Activated naive CD4-positive, alpha-beta T cell treated with anti-CD3 and anti-CD28 coated beads, Interleukin-2, amount 50 U/mL, for 72 hours (primary cell): ENCODE data around the gene PADI6. TPM values are rescaled to one million over a fixed set of nuclear protein-coding genes. Genes with fewer than 3 reads are reported as not detected.

ENCODE experiments used
- ATAC-seq, 2 donors: fragments of 150-1000 bp; cut with Tn5 transposase; 2 replicates each; pipeline ENCODE4 v1.10.0; 2021; ENCODE audit warnings: mild to moderate bottlenecking in 2 of 2, moderate library complexity in 2 of 2
- DNase-seq, 2 donors: peaks; one replicate each; pipeline ENCODE4 v3.0.0; 2021 to 2022; ENCODE audit warnings: low spot score in 2 of 2
- H3K27ac Mint-ChIP-seq, 2 donors: one replicate each; pipeline ENCODE4 v1.8.0; 2022; ENCODE audit warnings: mild to moderate bottlenecking in 2 of 2, mixed read lengths in 2 of 2
- H3K36me3 Mint-ChIP-seq, 2 donors: one replicate each; pipeline ENCODE4 v1.8.0; 2022; ENCODE audit warnings: mixed read lengths in 2 of 2
- H3K9me3 Mint-ChIP-seq, 2 donors: one replicate each; pipeline ENCODE4 v1.8.0; 2022; ENCODE audit warnings: mixed read lengths in 2 of 2
- total RNA-seq, 2 donors: library from RNA; stranded (reverse); gene quantifications; one replicate each; pipeline ENCODE4 v1.2.3, GENCODE V29; 2022

Gene PADI6
- total RNA-seq, 2 donors from 2014 or later: not detected

DNA sequence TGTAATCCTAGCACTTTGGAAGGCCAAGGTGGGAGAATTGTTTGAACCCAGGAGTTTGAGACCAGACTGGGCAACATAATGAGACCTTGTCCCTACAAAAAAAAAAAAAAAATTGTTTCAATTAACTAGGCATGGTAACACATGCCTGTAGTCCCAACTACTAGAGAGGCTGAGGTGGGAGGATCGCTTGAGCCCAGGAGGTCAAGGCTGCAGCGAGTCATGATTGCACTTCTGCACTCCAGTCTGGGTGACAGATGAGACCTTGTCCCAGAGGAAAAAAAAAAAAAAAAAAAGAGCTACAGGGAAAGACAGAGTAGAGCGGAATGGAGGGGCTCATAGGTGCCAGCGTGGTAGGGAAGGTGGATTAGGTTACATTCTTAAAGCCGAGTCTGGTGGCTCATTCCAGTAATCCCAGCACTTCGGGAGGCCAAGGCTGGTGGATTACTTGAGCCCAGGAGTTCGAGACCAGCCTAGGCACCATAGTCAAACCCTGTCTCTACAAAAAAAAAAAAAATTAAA, 21.0 kb upstream of the PADI6 start:
- ATAC-seq (no peak), DNase-seq (no peak)
- Mint-ChIP-seq H3K36me3 (no peaks in the 10 kb centered on the region), H3K27ac (no peak overlapping the region), H3K9me3 (no peaks in the 10 kb centered on the region)

DNA sequence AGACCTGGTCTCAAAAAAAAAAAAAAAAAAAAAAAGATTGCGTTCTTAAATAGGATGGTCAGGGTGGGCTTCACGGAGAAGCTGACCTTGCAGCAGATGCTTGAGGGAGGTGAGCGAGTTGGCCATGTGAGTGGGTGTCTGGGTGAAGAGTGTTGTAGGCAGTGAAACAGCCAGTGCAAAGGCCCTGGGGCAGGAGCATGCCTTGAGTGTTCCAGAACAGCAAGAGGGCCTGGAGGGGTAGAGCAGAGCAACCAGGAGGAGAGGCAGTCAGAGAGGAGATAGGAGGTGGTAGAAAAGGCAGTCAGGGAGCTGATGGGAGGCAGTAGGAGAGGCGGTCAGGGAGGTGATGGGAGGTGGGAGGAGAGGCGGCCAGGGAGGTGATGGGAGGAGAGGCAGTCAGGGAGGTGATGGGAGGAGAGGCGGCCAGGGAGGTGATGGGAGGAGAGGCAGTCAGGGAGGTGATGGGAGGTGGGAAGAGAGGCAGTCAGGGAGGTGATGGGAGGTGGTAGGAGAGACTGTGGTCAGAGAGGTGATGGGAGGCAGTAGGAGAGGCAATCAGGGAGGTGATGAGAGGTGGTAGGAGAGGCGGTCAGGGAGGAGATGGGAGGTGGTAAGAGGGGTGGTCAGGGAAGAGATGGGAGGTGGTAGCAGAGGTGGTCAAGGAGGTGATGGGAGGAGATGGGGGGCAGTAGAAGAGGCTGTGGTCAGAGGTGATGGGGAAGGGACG, 20.2 kb upstream of the PADI6 start:
- Mint-ChIP-seq H3K9me3 (no peaks in the 10 kb centered on the region), H3K36me3 (no peaks in the 10 kb centered on the region), H3K27ac (no peak overlapping the region)
- ATAC-seq (no peak), DNase-seq (no peak)

DNA sequence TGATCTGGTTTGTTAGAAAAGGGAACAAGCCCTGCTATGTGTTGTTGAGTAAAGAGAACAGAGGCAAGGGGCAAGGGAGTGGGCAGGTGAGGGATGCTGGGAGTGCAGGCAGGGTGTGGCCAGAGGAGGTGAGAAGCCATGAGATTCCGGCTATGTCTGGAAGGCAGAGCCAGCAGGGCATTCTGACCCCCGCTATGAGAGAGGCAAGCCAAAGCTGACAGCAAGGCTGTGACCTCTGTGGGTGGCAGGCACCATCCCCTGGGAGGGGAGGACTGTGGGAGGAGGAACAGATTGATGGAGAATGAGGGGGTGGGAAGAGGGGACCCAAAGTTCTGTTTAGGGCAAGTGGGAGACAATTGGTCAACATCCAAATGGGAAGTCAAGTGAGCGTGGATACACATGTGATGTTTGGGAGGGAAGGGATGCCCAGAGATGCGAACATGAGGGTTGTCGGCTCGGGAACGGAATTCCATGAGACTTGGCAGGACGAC, 19.5 kb upstream of the PADI6 start:
- no peak for ATAC-seq
- no peaks in the 10 kb centered on the region for H3K9me3 Mint-ChIP-seq
- no peaks in the 10 kb centered on the region for H3K36me3 Mint-ChIP-seq
- DNase-seq: no peak
- H3K27ac Mint-ChIP-seq: no peak overlapping the region

DNA sequence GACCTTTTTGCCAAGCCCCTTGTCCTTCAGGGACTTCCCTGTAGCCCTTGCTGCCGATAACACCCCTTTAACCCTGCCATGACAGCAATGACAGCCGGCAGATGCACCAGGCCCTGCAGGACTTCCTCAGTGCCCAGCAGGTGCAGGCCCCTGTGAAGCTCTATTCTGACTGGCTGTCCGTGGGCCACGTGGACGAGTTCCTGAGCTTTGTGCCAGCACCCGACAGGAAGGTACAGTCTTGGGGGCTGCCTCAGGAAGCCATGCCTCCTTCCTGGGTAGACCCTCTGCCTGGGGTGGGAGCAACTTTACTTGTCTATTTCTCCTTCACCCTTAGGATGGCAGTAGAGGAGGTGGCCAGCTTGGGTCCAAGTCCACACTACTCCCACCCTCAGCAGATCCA, 16.1 kb upstream of the PADI6 start:
- DNase-seq: peak; percentile 22 to 65
- peak; percentile 77 to 98 for ATAC-seq
- H3K9me3 Mint-ChIP-seq: no peaks in the 10 kb centered on the region
- H3K27ac Mint-ChIP-seq: peak overlapping the region; percentile 84 to 88
- H3K36me3 Mint-ChIP-seq: no peaks in the 10 kb centered on the region

DNA sequence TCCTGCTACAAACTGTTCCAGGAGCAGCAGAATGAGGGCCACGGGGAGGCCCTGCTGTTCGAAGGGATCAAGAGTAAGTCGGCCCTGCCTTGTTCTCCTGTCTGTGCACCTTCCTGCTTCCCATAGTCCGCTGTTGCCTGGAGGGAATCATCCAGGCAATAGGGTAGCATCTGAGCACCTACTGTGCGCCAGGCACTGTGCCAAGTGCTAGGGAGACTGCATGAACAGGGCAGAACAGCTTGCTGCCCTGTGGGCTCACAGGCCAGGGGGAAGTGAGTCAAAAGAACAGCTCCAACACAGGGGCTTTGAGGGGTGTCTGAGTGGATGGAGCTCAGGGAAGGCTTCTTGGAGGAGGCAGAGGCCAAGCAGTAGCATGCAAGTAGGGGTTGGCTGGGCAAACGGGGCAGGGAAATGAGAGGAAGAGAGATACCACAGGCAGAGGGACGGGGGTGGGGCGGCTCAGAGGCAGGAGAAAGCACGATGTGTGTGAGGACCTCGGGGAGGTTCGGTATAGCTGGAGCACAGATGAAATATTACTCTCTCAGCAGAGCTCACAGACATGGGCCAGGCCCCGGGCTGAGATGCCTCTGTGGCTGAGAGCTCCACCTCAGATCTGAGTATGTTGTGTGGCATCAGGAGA, 15.5 kb upstream of the PADI6 start:
- Mint-ChIP-seq H3K9me3 (no peaks in the 10 kb centered on the region), H3K27ac (peak overlapping the region; percentile 84 to 88), H3K36me3 (no peaks in the 10 kb centered on the region)
- ATAC-seq (peak in 1 of 2 donors; percentile 19), DNase-seq (peak in 1 of 2 donors; percentile 4)

DNA sequence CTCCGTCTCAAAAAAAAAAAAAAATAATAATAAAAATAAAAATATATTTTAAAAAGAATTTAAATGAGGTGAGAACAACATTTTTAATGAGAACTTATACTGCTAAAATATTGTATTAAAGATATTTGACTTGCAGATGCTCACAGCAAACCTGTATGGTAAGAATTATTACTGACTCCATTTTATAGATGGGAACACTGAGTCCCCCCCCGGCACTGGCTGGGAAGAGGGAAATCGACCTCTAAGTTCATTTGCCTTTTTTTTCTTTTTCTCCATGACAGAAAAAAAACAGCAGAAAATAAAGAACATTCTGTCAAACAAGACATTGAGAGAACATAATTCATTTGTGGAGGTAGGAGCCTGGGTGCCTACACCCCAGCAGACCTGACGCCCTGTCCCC, 13.4 kb upstream of the PADI6 start:
- ATAC-seq: no peak
- Mint-ChIP-seq H3K9me3 (no peaks in the 10 kb centered on the region), H3K27ac (no peak overlapping the region), H3K36me3 (no peaks in the 10 kb centered on the region)
- DNase-seq: no peak

DNA sequence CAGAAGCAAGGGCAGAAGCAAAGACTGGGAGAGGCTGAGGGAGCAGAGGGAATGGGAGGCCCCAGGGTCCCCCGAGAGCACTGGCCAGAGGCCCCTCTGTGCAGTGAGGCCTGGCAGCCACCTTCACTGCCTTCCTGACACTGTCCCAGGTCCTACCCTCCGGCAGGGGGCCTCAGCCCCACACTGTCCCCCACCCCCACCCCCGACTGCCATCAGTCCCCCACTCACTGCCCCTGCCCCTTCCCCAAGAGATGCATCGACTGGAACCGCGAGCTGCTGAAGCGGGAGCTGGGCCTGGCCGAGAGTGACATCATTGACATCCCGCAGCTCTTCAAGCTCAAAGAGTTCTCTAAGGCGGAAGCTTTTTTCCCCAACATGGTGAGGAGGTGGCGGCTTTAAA, 13.0 kb upstream of the PADI6 start:
- no peak for ATAC-seq
- Mint-ChIP-seq H3K27ac (no peak overlapping the region), H3K36me3 (no peaks in the 10 kb centered on the region), H3K9me3 (no peaks in the 10 kb centered on the region)
- no peak for DNase-seq

DNA sequence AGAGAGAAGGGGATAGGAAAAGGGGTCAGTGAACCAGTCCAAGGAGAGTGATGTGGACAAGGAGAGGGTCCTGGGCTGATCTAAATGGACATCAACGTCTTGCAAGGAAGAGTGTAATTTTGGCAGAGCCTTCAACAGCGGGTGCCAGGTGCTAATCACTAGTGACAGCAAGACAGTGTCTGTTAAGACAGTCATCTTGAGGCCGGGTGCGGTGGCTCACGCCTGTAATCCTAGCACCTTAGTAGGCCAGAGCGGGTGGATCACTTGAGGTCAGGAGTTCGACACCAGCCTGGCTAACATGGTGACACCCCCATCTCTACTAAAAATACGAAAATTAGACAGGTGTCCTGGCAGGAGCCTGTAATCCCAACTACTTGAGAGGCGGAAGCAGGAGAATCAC, 12.2 kb upstream of the PADI6 start:
- Mint-ChIP-seq H3K9me3 (no peaks in the 10 kb centered on the region), H3K27ac (peak overlapping the region in 1 of 2 donors; percentile 4), H3K36me3 (no peaks in the 10 kb centered on the region)
- no peak for ATAC-seq
- DNase-seq: no peak

DNA sequence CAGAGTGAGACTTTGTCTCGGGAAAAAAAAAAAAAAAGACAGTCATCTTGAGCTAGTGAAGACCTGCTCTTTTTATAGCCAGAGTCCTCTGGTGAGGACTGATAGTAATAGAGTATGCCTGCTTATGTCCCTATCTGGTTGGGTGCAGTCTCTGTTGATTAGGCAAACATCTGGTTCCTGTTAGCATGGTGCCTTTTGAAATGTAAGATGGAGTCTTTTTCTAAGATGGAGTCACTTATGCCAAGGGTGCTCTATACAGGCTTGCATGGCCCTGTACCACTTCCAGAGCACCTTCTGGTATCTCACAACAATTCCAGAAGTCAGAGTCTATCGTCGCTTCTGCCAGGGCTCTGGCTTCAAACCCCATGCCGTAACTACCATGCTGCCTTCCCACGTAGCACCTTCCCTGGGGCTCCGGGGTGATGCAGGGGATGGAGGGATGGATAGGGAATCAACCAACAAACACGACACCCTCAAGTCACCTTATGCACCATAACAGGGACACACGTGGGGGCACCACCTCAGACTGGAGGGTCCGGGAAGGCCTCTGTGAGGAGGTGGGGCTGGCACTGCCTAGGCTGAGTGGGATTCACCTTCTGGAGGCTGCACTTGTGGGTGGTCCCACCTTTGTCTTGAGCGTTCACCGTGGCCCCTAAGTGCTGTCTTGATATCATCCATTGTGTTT, 11.6 kb upstream of the PADI6 start:
- H3K9me3 Mint-ChIP-seq: no peaks in the 10 kb centered on the region
- H3K27ac Mint-ChIP-seq: no peak overlapping the region
- ATAC-seq (no peak), DNase-seq (no peak)
- H3K36me3 Mint-ChIP-seq: no peaks in the 10 kb centered on the region

DNA sequence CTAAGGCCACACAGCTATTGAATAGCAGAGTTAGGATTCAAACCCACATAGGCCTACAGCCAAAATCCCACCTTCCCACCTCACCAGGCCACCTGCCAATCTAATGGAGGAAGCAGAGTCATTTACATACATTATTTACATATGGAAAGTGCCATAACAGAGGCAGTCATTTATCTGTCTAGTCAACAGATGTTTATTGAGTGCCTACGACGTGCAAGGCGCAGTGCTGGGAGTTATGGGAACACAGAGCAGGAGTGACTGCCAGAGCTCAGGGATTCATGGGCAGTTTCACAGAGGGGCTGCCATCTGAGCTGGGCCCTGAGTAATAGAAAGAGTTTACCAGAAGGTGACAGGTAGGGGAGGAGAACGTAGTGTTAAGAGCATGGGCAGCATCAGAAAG, 10.3 kb upstream of the PADI6 start:
- no peaks in the 10 kb centered on the region for H3K36me3 Mint-ChIP-seq
- DNase-seq: no peak
- no peak overlapping the region for H3K27ac Mint-ChIP-seq
- ATAC-seq: no peak
- no peaks in the 10 kb centered on the region for H3K9me3 Mint-ChIP-seq

DNA sequence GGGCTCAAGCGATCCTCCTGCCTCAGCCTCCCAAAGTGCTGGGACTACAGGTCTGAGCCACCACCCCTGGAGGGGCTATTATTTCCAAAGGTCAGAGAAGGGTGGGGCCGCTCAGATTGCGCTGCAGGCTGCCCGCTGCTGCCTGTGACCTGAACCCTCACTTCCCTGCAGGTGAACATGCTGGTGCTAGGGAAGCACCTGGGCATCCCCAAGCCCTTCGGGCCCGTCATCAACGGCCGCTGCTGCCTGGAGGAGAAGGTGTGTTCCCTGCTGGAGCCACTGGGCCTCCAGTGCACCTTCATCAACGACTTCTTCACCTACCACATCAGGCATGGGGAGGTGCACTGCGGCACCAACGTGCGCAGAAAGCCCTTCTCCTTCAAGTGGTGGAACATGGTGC, 8.6 kb upstream of the PADI6 start:
- Mint-ChIP-seq H3K9me3 (no peaks in the 10 kb centered on the region), H3K36me3 (no peaks in the 10 kb centered on the region), H3K27ac (no peak overlapping the region)
- DNase-seq (no peak), ATAC-seq (no peak)

DNA sequence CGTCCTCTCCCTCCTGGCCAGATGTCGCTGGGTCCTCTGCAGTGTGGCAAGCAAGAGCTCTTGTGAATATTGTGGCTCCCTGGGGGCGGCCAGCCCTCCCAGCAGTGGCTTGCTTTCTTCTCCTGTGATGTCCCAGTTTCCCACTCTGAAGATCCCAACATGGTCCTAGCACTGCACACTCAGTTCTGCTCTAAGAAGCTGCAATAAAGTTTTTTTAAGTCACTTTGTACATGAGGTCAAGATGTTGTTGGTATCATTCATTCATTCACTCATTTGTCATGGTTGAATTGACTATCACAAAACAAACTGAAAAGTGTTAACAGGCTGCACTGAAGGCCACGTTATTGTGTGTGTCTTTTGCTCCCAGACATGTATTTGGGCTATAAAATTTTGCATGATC, 8.2 kb upstream of the PADI6 start:
- no peaks in the 10 kb centered on the region for H3K36me3 Mint-ChIP-seq
- ATAC-seq: no peak
- no peaks in the 10 kb centered on the region for H3K9me3 Mint-ChIP-seq
- no peak for DNase-seq
- no peak overlapping the region for H3K27ac Mint-ChIP-seq

DNA sequence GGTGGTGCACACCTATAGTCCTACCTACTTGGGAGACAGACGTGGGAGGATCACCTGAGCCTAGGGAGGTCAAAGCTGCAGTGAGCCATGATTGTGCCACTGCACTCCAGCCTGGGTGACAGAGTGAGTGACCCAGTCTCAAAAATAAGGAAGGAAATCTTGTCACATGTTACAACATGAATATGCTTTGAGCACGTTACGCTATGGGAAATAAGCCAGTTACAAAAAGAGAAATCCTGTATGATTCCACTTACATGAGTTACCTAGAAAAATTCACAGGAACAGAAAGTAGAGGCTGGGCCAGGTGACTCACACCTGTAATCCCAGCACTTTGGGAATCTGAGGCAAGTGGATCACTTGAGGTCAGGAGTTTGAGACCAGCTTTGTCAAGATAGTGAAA, 6.7 kb upstream of the PADI6 start:
- Mint-ChIP-seq H3K36me3 (no peaks in the 10 kb centered on the region), H3K27ac (no peak overlapping the region), H3K9me3 (no peaks in the 10 kb centered on the region)
- ATAC-seq (no peak), DNase-seq (no peak)

DNA sequence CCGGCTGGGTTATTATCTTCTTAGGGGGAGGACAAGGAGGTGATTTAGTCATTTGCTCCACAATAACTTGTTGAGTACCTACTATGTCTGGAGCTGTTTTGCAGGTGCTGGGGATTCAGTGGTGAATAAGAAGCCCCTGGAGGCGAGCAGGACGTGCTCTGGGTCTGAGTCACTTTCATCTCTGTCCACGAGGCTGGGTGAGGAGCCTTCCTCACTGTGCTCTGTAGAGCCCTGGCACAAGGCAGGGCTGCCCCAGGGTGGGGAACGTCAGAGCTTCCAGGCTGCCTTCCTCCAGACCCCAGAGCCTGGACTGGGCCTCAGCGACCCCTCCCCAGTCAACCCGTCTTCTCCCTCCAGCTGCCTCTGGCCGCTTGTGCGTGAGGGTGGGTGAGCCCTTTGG, 2.5 kb upstream of the PADI6 start:
- DNase-seq: no peak
- no peak for ATAC-seq
- Mint-ChIP-seq H3K27ac (no peak overlapping the region), H3K9me3 (no peaks in the 10 kb centered on the region), H3K36me3 (no peaks in the 10 kb centered on the region)

DNA sequence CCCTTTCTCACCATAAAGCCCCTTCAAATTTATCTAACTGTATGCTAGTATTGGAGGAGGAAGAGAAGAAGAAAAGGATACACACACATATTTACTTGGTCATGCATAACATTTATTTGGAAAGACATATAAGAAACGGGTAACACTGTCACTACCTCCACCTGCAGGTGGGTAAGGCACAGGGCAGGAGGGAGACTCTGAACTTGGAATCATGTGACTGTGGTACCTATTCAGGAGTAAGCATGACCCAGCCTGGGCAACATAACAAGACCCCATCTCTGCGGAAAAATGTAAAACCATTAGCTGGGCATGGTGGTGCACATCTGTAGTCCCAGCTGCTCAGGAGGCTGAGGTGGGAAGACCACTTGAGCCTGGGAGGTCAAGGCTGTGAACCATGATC, 1.4 kb upstream of the PADI6 start:
- Mint-ChIP-seq H3K9me3 (no peaks in the 10 kb centered on the region), H3K36me3 (no peaks in the 10 kb centered on the region), H3K27ac (no peak overlapping the region)
- DNase-seq (no peak), ATAC-seq (no peak)

DNA sequence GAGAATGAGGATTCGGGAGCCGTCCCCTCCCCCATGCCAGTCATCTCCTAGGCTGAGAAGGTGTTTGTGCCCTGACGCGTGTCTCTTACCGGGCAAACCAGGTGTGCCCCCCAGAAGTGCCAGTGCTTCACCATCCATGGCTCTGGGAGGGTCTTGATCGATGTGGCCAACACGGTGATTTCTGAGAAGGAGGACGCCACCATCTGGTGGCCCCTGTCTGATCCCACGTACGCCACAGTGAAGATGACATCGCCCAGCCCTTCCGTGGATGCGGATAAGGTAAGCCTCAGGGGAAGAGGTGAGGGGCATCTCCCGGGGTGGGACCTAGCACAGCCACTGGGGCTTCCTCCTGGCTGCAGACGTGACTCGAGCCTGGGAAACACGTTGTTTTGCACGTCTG, 959 bp downstream of the PADI6 start:
- Mint-ChIP-seq H3K27ac (no peak overlapping the region), H3K9me3 (no peaks in the 10 kb centered on the region), H3K36me3 (no peaks in the 10 kb centered on the region)
- ATAC-seq: no peak
- no peak for DNase-seq

DNA sequence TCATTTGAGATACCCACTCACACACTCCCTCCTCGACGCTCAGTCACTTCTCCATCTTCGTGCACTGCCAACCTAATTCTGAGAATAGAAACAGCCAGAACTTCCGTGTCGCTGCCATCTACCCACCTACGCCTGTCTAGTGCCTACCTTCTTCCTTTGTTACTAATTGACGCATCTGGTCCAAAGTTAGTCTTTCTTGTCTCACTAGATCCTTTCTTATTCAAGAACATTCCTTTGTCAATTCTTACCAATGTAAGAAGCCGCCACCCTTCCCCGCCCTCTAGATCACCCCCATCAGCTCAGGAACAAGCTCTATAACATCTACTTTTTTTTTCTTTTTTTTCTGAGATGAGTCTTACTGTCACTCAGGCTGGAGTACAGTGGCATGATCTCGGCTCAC, 3.7 kb downstream of the PADI6 start:
- Mint-ChIP-seq H3K9me3 (no peaks in the 10 kb centered on the region), H3K36me3 (no peaks in the 10 kb centered on the region)
- no peak for ATAC-seq

More for the DNA sequence above, 3.7 kb downstream of the PADI6 start:
- no peak for DNase-seq
- no peak overlapping the region for H3K27ac Mint-ChIP-seq
